HuH-7 (cell line): ENCODE data around the gene WDR7.

Experiments used
- DNase-seq: peaks from one replicate; pipeline ENCODE4 v3.0.0; 2011; ENCODE audit warnings: low spot score

WDR7 gene

DNA sequence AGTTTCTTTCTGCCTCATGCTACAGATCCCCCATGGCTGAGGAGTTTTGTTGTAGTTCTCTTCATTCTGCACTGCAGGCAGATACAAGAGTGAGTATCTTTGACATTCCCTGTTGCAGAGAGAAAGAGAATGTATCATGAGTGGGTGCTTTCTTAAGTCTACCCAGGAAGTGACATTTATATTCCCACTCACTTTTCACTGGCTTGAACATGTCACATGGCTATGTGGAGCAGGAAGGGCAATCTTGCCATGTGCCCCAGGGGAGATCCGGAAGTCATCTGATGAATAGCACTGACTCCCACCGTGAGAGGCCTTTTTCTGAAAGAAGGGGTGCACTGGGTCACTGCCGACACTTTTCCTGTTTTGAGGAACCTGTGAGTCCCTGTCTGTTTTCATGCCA, 429.3 kb downstream of the WDR7 start:
- DNase-seq = no peak

DNA sequence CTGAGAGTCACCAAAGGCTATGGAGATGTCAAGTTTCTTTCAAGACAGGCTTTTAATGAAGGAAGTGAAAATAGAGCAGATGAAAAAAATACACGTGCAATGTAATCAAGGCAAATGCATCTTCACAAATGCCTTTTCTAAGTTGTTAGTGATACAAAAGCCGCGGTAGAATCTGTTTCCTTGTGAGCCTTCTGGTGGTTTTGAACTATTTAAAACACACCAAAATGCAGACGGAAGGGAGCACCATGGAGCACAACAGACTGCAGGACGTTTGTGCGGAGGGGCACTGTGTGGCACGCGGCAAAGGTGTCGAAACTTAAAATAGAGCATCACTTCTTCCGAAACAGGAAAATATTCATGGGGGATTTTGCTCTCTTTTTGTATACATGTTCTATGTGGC, 430.7 kb downstream of the WDR7 start:
- no peak for DNase-seq

DNA sequence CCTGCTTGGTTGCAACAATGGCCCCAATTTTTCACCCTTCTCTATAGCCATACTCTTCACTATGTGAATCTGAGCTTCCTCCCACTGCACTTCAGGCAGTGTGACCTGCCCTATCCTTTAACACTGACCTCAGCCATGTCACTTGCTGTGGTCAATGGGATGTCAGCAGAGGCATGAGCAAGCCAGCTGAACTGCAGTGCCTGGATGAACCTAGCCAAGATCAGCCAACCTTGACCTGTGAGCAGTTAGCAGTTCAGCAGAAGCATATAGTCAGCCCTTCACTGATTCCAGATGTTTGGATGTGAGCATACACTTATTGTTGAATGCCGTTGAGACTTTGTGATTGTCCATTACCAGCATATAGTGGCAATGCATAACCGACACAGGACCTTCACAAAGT, 432.3 kb downstream of the WDR7 start:
- DNase-seq = no peak

DNA sequence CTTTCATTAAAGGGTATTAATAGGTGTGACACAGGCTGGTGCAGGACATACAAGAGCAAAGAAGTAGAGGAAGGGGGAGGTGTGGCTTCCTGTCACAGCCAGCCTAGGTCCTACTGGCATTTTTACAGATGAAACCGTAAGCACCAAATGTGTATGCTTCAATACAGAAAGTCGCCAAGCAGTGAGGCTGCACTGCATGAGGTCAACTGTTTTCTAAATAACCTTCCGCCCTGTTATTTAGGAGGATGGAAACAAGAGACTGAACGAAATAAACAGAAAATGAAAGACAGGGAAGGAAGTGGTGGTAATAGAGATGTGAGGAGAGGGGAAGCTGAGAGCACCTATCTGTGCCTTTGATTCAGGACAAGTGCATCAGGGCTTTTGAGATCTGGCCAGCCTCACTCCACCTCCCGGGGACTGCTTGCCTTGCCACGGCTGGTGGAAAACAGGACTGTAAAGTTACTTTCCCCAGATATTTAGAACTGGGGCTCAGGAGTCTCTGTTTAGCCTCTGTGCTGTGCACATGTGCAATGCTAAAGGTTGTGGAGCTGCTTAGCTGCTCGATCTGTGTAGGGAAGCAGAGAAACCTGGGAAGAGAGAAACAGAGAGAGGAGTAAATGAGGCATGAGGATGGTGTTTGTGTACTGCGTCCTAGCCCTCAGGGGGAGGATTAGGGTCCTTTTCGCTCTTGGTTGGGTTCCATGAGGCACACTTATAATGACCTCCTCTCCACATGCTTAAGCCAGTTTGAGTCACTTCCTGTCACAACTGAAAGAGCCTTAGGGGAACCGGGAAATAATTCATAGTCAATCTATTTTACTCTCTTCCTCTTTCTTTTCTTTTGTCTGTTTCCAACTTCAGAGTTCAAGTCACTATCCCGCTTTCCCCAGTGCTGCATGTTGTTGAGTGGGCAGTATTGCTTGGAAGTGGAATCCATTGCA, 433.4 kb downstream of the WDR7 start:
- DNase-seq = no peak

DNA sequence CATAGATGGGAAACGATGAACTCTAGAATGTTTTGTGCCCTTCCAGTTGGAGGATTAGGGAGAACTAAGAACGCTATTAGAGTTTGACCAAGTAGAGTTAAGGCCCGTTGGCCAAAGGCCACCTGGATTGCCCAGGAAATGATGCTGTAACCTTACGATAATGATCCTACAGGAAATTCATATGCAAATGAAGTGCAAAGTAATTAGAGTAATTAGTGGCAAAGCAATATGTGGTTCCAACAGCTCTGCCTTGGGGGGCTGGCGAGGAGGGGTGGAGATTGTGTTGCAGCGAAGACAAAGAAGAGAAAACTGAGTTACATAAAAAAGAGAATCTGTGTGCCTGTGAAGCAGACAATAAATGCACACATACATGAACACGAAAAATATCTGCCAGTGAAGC, 434.2 kb downstream of the WDR7 start:
- DNase-seq = no peak

DNA sequence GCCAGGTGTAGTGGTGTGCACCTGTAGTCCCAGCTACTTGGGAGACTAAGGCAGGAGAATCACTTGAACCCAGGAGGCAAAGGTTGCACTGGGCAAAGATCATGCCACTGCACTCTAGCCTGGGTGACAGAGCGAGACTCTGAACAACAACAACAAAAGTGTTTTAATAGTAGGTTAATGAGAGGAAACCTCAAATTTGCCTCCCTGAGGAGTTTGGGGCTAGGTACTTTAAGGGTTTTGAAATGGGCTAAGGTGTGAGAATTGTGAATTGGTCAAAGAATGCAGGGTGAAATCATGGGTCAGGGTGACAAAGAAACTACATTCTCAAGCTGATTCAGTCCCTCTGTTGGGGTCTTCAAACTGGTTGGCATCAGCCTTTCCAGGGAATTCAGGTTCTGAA, 435.0 kb downstream of the WDR7 start:
- no peak for DNase-seq
